ENCODE data around the gene LRRK1.

- TF ChIP-seq CTCF (IDR thresholded peaks at IDR 0.05) = no peak
- no peak for TF ChIP-seq POLR2A (IDR thresholded peaks at IDR 0.05)
Observed at GRCh38 chr15:101028772-101029438, 109.7 kb downstream of the LRRK1 start.

Data from gastroesophageal sphincter (tissue), 3 donors.